GM18508 (cell line): ENCODE data around the gene SLC6A7.
"Not testable (repeated sequence)": the region's sequence is repeated elsewhere in the genome, so short reads cannot be mapped to it uniquely, and the experiment has no call there.

Source experiments
- ATAC-seq: cut with Tn5 transposase; IDR thresholded peaks from one replicate; pipeline ENCODE4 v1.9.1; 2021; ENCODE audit warnings: moderate number of reproducible peaks; ENCODE audit not compliant: insufficient read depth, unreplicated experiment

The SLC6A7 gene

DNA sequence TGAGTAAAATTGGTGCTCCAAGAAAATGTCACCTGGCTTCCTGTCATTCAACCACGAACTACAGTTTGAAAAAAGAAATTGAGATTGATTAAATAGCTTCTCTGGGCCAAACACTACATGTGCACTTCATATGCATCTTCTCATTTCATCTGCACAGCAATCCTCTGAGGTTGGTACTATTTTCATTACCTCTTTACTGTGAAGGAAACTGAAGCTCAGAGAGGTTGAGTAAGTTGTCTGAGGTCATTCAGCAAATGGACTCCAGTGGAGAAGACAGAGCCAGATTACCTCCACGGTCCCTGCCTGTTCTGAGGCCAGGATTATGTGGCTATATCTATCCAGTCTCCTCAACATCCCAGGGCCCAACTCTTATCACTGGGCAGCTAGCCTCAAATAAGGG is 46.5 kb downstream of the SLC6A7 start:
- no peak for ATAC-seq

DNA sequence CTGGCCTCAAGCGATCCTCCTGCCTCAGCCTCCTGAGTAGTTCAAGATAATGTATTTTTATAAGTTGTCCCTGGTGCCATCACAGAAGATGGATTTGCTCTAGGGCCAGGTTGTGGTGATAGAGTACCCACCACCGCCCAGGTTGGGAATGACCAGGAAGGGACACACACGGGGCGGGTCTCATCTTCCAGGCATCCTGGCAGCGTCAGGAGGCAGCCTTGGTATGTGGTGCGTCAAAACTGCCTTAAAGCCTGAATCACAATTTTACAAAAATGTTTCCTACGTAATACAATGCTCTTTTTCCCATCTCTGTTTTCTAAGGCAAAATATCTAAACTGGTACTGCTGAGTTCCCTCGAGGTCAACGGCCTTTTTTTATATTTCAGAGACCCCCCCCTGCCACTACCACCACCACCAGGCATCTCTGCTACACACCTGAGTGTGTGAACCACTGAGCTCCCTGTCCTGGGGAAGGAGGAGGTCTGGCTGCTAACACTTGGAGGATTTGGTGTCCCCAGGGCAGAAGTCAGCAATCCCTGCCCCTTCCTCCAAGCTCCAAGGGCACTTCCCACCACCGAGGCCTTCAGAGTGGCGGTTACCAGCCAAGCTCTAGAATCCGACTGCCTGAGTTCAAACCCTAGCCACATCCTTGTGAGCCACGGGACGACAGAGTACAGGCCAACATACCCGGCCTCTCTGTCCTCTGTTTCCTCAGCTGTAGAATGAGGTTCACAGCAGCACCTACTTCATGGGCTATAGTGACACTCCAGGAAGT is 47.3 kb downstream of the SLC6A7 start:
- ATAC-seq = no peak

DNA sequence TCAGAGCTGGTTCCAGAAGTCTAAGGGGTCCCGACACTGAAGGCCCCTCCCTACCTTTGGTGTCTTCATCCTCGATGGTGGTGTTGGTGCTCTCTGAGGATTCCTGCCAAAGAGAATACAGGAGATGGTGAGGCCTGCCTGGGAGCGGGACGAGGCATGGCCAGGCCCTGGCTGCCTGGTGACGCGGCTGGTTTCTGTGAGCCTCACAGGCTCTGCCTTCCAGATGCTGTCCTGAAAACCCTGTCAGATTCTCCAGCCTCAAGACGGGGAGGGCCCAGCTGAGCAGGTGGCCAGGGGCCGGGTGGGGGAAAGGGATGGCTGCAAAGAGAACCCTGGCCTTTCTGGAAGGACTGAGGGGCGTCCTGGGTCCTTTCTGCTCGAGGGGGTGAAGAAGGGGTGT is 48.8 kb downstream of the SLC6A7 start:
- no peak for ATAC-seq

DNA sequence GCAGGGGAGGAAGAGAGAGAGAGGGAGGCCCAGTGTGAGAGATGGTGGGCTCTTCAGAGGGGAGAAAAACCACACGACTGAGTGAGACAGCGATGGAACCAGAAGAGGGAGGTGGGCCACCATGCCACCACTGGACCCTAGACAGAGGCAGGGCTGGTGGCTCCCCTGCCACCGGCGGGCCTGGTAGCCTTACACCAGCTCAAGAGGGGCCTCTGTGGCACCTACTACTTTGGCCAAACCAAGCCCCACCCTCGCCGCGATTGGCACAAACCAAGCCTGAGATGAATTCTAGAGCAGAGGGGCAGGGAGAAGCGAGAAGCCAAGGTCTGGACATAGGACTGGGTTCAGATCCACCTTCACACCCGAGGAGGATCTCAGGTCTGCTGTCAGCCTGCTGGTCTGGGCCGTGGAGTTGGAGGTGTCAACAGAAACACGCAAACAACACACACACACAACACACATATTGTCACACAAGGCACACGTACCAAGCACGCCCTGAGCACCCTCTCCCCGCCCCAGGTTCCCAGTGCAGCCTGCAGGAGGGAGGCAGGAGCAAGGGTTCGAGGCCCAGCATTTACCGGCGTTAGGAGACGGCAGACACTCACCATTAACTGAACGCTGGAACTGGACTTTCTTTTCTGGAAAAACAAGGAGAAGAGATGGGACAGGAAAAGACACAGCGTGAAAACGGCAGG is 49.4 kb downstream of the SLC6A7 start:
- ATAC-seq = no peak

DNA sequence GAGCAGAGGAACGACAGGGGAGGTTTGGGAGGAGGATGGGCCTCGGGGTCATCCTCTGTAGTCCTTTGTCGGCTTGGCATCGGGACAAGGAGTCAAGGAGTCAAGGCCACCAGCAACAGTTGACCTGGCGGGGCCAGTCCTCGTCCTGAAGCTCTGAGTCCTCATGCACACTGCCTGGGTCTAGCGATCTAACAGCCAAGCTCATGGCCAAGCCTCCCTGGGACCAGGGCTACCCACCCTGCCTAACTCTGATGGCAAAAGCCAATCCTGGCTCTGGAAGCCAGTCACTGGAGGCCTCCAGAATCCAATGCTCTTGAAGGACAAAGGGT is 49.9 kb downstream of the SLC6A7 start:
- no peak for ATAC-seq

DNA sequence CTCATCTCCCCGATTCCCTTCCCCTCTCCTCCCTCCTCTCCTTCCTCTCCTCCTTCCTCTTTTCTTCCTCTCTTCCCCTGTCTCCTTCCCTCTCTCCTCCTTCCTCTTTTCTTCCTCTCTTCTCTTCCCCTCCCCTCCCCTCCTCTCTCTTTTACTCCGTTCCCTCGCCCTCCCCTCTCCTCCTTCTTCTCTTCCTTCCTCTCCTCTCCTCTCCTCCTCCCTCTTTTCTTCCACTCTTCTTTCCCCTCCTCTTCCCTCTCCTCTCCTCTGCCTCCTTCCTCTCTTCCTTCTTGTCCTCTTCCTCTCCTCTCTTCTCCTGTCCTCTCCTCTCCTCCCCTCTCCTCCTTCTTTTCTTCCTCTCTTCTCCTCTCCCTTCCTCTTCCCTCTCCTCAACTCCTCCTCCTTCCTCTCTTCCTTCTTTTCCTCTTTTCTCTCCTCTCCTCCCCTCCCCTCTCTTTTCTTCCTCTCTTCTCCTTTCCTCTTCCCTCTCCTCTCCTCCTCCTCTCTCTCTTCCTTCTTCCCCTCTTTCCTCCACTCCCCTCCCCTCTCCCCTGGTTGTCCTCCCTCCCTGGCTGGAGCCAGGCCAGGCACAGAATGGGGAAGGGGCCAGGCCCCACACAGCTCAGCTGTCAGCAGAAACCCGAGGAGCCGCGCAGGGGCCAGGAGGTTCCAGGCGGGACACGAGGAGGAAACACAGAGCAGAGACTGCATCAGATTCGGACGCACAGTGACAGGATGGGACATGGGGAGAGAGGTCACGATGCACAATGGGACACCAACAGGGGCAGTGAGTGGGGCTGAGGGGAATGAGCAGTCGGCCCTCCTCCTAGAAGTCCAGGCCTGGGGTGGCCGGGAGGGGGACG is 51.7 kb downstream of the SLC6A7 start:
- no peak for ATAC-seq

DNA sequence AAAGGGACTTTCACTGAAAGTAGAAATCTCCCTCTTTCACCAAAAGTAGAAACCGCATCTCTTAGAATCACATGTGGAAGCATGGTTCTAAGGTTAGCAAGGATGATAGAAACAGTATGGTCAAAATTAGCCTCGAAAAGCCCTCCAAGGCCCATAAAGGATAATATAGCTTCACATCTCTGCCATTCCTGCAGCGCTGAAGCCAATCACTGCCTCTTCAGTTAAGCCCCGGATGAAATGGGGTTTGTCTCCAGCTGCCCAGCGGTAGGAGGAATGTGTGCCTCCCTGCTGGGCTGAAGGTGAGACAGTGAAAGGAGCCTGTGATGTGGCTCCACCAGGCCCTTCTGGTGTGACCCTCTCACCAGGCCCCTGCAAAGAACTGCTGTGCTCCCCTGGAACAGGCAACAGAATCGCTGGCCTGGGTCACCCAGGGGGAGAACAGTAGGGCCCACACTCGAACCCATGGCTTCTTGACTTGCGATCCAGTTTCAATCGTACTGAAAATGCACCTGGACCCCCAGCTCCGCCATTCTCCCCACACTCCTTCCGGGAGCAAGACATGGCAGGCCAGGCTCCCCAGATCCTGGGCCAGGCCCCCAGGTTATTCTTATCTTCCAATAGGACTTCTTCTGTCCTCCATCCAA is 52.5 kb downstream of the SLC6A7 start:
- ATAC-seq = no peak

DNA sequence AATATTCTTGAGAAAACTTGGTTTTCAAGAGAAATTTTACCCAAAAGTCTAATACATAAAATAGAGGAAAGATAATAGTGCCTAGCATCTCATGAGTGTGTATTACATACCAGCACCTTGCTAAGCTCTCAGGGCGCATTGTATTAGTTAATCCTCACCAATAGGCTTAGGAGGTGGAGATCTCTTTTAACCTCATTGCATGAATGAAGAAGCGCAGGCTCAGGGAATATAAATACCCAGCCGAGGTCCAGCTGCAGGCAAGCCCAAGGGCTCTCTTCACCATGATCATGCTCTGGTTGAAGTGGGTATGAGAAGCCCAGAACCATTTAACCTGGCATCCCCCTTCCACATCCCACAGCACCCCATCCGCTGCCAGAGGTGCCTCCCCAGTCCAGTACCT is 53.7 kb downstream of the SLC6A7 start:
- no peak for ATAC-seq

DNA sequence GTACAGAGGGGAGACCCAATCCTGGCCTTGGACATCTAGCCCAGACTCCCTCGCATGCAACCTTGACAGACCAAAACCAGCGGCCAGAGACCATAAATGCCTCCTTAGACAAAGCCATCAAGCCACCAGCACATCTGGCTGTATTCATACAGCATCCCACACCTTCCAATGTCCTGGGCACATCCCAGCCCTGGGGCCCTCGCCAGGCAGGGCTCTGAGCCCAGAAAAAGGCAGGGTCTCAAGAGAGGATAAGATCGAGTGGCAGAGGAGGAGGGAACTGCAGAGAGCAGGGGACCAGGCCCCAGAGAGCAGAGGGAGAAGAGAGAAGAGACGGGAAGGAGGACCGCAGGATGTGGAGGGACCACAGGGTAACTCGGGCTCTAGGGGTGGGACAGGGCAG is 54.3 kb downstream of the SLC6A7 start:
- ATAC-seq = no peak

DNA sequence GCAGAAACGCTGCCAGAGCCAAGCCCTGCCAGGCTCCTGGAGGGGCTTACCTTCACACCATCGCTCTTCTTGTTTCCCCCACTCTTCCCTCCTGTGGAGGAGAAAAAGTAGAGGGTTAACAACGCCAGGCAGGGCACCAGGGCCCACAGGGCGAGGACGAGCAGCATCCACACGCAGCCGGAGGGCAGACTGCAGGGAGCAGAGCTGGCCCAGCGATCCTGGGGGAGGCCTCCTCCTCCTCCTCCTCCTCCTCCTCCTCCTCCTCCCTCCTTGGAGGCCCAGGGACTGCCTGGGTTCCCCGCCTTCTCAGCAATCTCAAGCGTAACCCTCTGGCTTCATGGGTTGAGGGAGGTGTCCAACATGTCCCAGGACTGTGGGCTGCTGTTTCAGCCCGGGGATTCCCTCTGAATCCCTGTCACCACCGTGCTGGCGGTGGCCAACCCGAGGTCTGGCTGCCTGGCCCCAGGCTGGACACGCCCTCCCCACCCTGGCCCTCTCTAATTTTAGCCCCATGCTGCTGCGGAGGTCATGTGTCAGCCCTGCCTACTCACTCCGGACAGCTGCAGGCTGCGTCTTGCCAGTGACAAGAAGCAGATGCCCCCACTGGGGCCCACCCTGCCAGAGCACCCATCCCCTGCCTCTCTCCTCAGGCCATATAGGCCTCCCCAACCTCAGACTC is 55.4 kb downstream of the SLC6A7 start:
- ATAC-seq = no peak

DNA sequence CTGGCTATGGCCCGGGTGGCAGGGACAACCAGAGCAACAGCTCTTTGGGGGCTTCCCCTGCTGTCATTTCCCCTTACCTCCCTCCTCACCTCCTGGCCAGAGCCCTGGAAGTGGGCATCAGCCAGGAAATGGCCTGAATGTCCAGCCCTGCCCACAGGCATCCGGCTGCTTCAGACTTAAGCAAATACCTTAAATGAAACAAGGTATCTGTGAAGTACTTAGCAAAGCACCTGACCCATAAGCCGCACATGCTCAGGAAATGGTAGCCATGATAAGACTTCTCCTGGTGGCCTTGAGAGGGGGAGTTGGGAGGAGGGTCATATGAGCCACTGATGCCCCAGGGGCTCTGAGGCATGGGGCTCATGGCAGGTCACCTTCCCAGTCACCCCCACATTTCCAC is 55.9 kb downstream of the SLC6A7 start:
- no peak for ATAC-seq

DNA sequence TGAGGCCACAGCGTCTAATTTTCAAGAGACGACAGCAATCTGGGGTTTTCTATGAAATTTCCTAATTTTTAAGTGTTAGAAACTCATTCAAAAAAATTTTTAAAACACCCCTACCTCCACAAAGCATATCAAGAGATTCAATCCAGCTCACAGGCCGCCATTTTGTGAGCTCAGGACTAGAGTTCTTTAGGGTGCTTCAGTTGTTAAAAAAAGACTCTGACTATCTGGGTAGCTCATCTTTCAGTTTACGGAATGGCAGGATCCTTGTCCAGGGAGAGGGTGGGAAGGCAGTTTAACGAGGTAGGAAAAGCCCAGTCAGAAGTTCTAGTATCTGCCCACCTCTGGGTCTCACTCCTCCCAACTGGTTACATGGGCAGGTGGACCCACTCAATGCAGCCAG is 56.6 kb downstream of the SLC6A7 start:
- no peak for ATAC-seq

DNA sequence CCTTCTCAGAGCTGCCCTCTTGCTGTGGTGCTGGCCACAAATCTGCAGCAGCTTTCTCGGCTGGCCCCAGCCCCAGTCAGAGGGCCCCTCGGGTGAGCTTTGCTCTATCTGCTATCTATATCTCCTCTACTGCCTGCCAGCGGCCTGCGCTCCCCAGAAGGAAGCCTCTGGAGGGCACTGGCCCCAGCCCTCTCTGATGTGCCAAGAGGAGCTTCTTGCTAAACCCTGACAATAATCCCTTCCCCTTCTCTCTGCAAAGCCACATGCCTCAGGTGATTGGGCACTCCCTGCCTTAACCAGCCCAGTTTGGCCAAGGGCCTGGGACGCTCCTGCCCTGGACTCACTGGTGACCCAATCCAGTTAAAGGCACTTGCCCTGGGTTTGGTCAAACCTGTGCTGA is 57.0 kb downstream of the SLC6A7 start:
- no peak for ATAC-seq

DNA sequence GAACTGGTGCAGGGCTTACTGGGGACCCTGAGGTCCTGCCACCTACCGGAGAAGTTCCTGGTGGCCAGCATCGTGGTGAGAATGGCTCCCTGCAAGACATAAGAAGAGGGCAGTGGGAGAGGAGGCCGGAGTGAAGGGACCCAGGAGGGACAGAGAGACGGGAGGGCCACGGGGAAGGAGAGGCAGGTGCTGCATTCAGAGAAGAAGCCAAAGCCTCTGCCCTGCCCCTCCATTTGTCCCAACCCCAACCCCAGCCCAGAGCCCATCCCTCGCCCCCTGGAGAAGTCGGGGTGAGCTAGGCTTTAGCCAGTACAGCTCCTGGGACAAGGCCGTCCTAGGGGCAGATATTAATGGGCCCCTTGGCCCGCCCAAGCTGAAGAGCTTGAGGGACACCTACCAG is 57.9 kb downstream of the SLC6A7 start:
- no peak for ATAC-seq

DNA sequence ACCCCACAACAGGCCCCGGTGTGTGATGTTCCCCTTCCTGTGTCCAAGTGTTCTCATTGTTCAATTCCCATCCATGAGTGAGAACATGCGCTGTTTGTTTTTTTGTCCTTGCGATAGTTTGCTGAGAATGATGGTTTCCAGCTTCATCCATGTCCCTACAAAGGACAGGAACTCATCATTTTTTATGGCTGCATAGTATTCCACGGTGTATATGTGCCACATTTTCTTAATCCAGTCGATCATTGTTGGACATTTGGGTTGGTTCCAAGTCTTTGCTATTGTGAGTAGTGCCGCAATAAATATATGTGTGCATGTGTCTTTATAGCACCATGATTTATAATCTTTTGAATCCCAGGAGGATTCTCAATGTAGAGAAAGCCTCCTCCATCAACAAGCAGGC is 58.6 kb downstream of the SLC6A7 start:
- not testable (repeated sequence) for ATAC-seq

DNA sequence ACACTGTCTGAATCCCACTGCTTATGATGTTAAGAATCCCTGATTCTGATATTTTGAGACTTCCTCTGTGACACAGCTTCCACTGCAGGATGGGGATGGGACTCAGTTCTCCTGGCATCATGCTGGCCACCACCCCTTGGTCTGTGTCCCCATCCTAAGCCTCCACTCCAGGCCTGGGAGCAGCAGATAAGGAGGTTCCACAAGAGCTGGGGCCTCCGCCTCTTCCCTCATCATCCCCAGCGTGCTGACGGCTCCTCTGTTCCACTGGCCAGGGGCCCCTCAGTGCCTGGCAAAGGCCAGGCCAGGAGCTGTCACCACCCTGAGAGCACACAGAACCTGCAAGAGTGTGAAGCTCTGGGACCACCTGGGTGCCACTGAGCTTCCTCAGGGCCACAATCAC is 59.1 kb downstream of the SLC6A7 start:
- no peak for ATAC-seq

DNA sequence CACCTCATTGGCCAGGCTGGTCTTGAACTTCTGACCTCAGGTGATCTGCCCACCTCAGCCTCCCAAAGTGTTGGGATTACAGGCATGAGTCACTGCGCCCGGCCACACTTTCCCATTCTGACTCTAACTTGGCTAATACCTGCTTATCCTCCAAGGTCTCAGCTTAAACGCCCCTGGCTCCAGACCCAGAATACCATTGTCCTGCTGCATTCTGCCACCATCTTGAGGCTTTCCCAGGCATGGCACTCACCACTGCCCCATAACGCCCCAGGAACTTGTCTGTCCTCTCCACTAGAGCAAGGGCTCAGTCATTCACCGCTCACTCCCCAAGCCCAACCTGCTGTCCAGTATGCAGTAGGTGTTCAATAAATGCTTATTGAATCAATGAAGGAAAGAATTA is 59.9 kb downstream of the SLC6A7 start:
- no peak for ATAC-seq

DNA sequence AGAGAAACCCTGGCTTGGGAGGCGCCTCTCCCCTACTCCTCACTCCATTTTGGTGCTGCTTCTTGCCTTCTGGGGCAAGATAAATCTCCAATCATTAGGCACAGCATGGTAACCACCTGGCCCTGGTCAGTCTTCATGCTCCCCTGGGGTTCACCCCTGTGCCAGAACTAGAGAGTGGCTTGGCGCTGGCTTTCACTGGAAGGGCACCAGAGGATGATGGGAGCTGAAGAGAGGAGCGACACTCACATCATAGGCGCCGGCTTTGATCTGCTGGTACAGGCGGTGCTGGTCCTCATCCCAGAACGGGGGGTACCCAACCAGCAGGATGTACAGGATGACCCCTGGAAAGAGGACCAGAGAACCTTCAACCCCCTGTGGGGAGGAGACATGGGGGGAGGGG is 61.6 kb downstream of the SLC6A7 start:
- ATAC-seq = no peak

DNA sequence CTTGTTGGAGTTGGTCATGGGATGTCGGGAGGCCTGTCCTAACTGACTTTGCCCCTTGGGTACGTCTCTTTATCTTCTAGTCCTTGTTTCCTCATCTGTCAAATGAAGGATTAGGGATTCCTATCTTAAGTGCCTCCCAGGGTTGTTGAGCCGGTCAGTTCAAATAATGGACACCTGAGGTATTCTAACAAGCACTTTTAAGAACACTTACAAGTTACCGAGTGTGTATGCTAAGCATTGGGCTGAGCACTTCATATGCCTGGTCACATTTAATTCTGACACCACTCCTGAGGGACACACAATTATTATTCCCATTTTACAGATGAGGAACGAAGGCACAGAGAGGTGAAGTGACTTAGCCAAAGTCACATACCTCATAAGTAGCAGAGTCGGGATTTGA is 62.6 kb downstream of the SLC6A7 start:
- ATAC-seq = no peak
